HCEC 1CT (cell line): ENCODE measurements around the gene OR10AD1.
"Not testable (repeated sequence)": the region's sequence is repeated elsewhere in the genome, so short reads cannot be mapped to it uniquely, and the experiment has no call there.

Source experiments
- DNase-seq: peaks from one replicate; pipeline ENCODE4 v3.0.0-alpha.2; 2017

Gene OR10AD1

DNA sequence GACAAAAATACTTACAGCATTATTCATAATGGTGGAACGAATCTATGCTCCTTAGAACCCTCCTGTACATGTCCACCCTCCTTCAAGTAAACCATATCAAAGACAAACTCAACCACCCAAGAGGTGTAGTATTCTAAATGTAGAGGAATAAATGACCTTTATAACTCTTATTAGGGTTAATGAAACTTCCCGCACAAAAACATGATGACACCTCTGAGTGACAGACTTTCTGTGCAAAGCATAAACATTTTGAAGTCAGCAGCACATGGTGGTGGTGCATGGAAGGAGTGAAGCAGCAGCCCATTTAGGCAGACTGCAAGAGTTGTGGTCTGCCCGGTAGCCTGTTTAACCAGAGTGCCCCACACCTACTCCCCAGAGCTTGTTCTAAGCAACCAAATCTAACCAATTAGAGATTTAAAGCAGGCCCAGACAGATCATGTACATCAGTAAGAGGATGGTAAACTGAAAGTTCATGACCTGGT lies 45.2 kb downstream of the OR10AD1 start:
- no peak for DNase-seq

DNA sequence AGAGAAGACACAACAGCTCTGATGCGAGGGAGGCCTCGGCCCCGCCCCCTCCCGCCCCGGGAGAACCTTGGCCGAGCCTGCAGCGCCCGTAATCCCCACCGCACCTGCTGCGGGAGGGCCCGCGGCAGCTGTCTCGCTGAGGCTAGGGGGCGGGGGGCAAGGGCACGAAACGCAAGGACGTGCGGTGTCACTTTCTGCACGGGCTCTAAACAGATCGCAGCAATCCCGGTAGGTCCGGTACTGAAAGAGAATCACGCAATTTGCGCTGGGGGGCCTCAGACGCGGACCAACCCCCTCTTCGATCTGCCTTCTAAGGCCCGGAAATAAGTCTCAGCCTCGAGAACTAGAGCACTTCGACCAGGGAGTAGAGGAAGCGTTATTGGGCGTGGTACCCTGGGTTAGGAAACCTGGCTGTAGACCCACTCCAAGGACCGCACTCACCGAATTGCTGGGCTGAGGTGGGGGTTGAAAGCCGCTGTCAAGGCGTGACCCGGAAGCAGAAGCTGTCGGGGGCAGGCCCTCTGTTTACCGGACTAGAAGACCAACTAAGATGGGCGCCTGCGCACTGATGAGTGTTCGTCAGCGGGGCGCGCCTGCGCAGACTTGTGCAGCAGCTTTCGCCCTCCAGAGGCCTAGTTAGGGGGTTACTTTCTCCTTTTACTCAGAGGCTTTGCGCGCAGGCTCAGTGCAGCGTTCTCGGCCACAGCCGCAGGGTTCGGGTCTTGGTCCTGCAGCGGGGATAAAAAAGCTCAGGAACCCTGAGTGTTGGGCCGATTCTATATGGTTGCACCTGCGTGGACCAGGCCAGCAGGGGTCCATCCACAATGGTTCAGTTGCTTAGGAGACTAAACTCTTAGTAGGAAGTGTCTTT lies 45.8 kb downstream of the OR10AD1 start, which contains the start of gene ASB8:
Gene ASB8 (minus strand): TSS at position 498 of the 871 bp plus-strand sequence. CDS start 4,019 bp downstream, outside the sequence.
- DNase-seq = peak; percentile 98

DNA sequence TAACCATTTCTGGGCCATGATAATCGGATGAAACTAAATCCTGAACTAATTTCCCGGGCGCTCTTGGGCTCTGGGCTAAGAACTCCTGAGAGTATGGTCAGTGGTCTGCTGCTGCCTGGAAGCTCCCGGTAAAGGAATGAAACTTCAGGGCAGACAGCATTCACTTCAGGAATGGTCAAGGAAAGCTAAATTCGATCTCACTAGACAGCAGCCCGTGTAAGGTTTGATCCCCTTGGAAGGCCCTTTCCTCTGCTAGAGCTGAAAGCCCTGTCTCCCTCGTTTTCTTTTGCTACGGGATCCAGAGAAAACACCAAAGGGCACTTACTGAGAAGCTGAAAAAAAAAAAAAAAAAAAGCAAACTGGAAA lies 46.5 kb downstream of the OR10AD1 start:
- DNase-seq = no peak

GRCh38 chr12:48155786-48156185 lies 47.3 kb downstream of the OR10AD1 start:
- DNase-seq = not testable (repeated sequence)
